ENCODE measurements around the gene TAF7.
A peak's percentile ranks its signal among the peaks of the same experiment; 100 is the strongest.

TAF7 gene

GRCh38 chr5:141326088-141326854 lies 5.7 kb upstream of the TAF7 start:
- TF ChIP-seq EGR1 (IDR thresholded peaks at IDR 0.05): no peak
- TF ChIP-seq CREB1 (IDR thresholded peaks at IDR 0.05; ENCODE audit: low read depth): no peak
- no peak for TF ChIP-seq YY1 (IDR thresholded peaks at IDR 0.05; ENCODE audit: low read depth)
- peak; percentile 28; the same call in 1 of the 2 replicates for TF ChIP-seq RAD21 (IDR thresholded peaks at IDR 0.05; ENCODE audit: low read depth)
- no peak for TF ChIP-seq TAF1 (IDR thresholded peaks at IDR 0.05; ENCODE audit: low read depth)
- TF ChIP-seq TCF12 (IDR thresholded peaks at IDR 0.05; ENCODE audit: low read depth): no peak
- TF ChIP-seq TEAD4 (IDR thresholded peaks at IDR 0.05): no peak

GRCh38 chr5:141322261-141322660 lies 1.7 kb upstream of the TAF7 start:
- no peak for TF ChIP-seq FOXM1 (IDR thresholded peaks at IDR 0.05; ENCODE audit: borderline replicate concordance, low read depth)

- TF ChIP-seq USF1 (IDR thresholded peaks at IDR 0.05) (no peak), RAD21 (IDR thresholded peaks at IDR 0.05; ENCODE audit: low read depth) (no peak), EP300 (IDR thresholded peaks at IDR 0.05; ENCODE audit: borderline replicate concordance) (no peak), TCF12 (IDR thresholded peaks at IDR 0.05; ENCODE audit: low read depth) (no peak), CEBPB (IDR thresholded peaks at IDR 0.05) (no peak)
Measured at GRCh38 chr5:141319699-141320098, 885 bp downstream of the TAF7 start.

- TF ChIP-seq USF1 (IDR thresholded peaks at IDR 0.05) (no peak), NFIC (IDR thresholded peaks at IDR 0.05) (no peak), EP300 (IDR thresholded peaks at IDR 0.05; ENCODE audit: borderline replicate concordance) (no peak), MAX (IDR thresholded peaks at IDR 0.05) (no peak), TCF12 (IDR thresholded peaks at IDR 0.05; ENCODE audit: low read depth) (no peak), CREB1 (IDR thresholded peaks at IDR 0.05; ENCODE audit: low read depth) (no peak), FOXM1 (IDR thresholded peaks at IDR 0.05; ENCODE audit: borderline replicate concordance, low read depth) (no peak)
Measured at GRCh38 chr5:141319202-141319601, 1.4 kb downstream of the TAF7 start.

- TF ChIP-seq TEAD4 (IDR thresholded peaks at IDR 0.05): no peak
- TF ChIP-seq REST (IDR thresholded peaks at IDR 0.05; ENCODE audit: low read depth): no peak
- no peak for TF ChIP-seq RAD21 (IDR thresholded peaks at IDR 0.05; ENCODE audit: low read depth)
- no peak for TF ChIP-seq TAF1 (IDR thresholded peaks at IDR 0.05; ENCODE audit: low read depth)
- TF ChIP-seq EGR1 (IDR thresholded peaks at IDR 0.05): no peak
- TF ChIP-seq USF1 (IDR thresholded peaks at IDR 0.05): no peak
- TF ChIP-seq NFIC (IDR thresholded peaks at IDR 0.05): no peak
- TF ChIP-seq MAX (IDR thresholded peaks at IDR 0.05): no peak
Measured at GRCh38 chr5:141313711-141314110, 6.9 kb downstream of the TAF7 start.

GRCh38 chr5:141306630-141307029 lies 14.0 kb downstream of the TAF7 start:
- TF ChIP-seq NFIC (IDR thresholded peaks at IDR 0.05) (no peak), TEAD4 (IDR thresholded peaks at IDR 0.05) (no peak), FOXM1 (IDR thresholded peaks at IDR 0.05; ENCODE audit: borderline replicate concordance, low read depth) (no peak), MAX (IDR thresholded peaks at IDR 0.05) (no peak), EGR1 (IDR thresholded peaks at IDR 0.05) (no peak), YY1 (IDR thresholded peaks at IDR 0.05; ENCODE audit: low read depth) (no peak), RAD21 (IDR thresholded peaks at IDR 0.05; ENCODE audit: low read depth) (no peak), TAF1 (IDR thresholded peaks at IDR 0.05; ENCODE audit: low read depth) (no peak), REST (IDR thresholded peaks at IDR 0.05; ENCODE audit: low read depth) (no peak), CREB1 (IDR thresholded peaks at IDR 0.05; ENCODE audit: low read depth) (no peak), ZBTB7A (IDR thresholded peaks at IDR 0.05; ENCODE audit: low read depth) (no peak), EP300 (IDR thresholded peaks at IDR 0.05; ENCODE audit: borderline replicate concordance) (no peak), USF1 (IDR thresholded peaks at IDR 0.05) (no peak), TCF12 (IDR thresholded peaks at IDR 0.05; ENCODE audit: low read depth) (no peak), CEBPB (IDR thresholded peaks at IDR 0.05) (no peak)
